Stimulated activated CD4-positive, alpha-beta T cell treated with anti-CD3 and anti-CD28 coated beads, Interleukin-2, amount 100 ng/mL, for 48 hours (primary cell): ENCODE data around the gene OTUB2.
A peak's percentile ranks its signal among the peaks of the same experiment; 100 is the strongest.

Source experiments
- DNase-seq, 2 donors: peaks; one replicate each; pipeline ENCODE4 v3.0.0-alpha.2; 2020

Gene OTUB2

DNA sequence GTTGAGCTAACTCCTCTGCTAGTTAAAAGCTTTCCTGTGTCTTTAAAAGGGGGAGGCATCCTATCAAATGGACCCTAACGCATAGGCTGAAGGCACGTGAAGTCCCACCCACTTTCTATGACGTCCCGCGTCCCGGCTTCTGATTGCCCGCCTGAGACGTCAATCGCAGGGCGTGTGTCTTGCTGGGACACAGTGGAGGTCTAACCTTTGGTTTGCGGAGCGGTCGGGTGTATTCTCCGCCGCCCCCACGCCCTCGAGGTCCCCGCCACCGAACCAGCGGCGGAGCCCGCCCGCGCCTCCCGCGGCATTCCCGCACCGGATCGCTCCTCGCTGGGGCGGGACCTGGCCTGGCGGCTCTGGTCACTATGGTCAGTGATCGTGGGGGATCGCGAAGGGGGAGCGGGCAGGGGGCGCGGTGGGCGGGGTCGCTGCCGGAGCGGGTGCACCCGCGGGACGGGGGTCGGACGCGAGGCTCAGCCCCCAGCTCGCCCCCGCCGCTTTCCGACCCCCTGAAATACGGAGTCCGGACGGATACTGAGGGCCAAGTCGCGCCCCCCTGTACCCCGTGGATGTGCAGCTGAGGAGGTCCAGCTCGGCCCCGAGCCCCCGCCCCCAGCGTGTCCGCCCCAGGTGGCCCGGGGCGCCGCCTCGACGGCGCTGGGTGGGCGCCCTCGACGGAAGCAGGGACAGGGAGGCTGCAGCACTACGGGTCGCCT is at the start of gene OTUB2:
Gene OTUB2, plus strand, starts transcription at position 168 of the 716 bp plus-strand sequence. Its CDS starts 198 bp downstream, at position 366.
- DNase-seq, result peak; percentile 95 to 96

DNA sequence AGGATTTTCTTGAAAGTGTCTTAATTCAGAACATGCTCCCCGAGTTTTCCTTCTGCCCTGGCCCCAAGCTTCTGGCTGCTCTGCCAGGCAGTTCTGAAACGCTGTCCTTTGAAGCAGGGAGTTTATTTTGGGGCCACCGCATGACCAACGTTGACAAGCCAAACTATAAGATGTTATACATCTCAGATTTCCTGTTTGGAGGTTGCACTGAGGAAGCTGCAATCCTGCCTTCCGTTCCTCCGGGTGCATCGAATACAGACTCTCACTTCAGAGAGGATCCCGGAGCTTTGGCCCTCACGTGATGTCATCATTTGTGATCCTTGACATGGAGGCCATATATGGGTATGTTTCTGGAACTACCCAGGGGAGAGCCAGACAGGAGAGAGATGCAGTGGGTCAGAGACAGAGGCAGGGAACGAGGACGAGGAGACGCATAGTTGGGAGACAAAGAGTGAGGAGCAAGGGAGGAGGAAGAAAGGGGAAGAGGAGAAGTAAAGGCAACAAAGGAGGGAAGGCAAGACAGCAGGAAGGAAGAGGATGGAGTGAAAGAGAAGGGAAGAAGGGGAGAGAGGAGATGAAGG is 49.6 kb upstream of the OTUB2 start, which contains the start of gene ASB2:
Gene ASB2, minus strand, starts transcription at position 94 of the 581 bp plus-strand sequence. CDS start 12,031 bp downstream, outside the sequence.
- DNase-seq, result no peak

DNA sequence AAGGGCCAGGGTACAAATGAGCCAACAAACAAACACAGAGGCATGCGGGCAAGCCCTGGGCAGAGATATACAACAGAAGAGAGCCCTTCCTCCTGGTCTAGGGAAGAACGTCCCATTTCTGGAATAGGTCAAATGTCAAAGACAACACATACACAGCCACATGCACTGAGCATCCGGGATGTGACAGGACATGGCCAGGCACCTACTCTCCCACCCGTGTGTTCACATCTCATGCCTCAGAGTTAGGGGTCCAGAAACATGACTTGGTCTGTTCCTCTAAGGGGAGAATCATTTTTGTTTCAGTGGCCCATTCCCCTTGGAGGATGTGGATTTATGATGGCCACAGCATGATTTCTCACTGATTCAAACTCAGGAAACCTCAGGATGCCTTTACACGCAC is 49.0 kb upstream of the OTUB2 start:
- no peak for DNase-seq

DNA sequence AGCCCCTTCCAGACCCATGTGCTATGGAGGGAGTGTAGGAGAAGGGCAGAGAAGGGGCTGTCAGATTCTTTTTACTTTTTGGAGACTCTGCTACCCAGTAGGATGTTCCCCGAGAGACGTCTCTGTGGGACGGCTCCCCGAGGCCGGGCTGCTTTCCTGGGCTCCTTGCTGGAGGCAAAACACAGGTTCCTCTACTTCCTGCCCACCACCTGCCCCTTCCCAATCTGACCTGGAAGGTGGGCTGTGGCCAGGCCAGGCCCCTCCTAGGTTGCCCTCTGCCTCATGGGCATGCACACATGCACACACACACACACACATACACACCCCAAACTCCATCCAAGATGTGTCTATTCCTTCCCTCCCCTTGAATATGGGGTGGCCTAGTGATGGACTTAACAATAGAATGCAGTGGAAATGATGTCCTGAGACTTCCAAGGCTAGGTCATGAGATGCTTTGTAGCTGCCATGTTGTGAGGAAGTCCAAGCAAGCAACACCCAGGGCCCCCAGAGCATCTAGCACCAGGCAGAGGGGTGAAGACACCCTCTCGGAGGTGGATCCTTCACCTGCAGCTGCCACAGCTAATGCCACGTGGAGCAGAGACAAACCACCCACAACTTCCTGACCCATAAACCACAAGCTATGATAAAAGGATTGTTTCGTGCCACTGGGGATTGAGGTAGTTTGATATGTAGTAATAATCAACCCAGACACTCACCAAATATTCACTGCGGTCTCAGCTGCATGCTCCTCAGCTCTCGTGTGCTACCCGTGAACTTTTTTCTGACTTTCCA is 48.2 kb upstream of the OTUB2 start:
- DNase-seq, result peak; percentile 61 to 63

DNA sequence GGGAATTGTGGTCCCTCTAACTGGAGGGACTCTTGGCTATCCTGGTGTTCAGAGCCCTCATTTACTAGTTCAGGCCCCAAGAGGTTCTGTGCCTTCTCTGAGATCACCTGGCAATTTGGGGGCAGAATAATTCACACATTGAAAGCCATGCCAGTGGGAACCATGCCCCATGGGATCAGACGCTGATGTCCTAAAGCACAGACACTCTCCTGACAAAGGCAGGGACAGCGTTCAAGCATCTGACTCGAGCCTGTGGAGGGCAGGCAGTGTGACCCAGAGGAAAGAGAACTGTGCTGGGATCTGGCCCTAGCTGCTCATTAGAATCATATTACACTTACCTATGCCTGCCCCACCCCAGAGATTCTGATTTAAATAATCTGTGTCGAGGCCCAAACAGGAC is 47.4 kb upstream of the OTUB2 start:
- DNase-seq, result no peak

DNA sequence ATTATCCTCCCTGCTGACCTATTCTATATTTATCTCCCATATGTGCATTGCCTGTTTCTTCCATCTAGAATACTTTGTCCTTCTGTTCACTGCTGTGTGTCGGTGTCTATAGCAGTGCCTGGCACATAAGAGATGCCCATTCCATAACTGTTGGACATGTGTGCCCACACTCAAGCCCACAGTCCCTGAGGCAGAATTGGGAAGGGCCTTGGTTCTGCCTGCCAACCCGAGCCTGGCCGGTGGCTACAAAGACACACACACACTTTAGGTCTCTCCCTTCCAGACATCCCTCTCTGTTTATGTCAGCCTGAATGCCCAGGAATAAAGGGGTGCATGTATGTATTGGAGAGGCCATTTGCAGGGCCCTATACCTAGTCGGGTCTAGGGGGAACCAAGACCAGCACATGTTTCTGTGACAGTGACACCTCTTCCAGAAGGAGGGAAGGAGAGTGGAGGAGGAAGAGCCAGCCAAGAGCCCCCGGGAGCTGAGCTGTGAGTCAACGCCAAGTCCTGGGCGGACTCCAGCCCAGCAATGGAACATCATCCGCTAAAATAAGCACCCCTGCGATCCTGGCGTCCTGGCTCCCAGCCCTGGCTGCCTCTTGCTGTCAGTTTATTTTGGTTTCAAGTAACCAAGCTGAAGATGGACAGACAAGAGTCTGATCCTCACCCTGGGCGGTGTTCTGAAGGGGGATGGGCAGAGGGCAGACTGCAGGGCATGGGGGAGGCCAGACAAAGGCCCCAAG is 45.5 kb upstream of the OTUB2 start:
- no peak for DNase-seq

DNA sequence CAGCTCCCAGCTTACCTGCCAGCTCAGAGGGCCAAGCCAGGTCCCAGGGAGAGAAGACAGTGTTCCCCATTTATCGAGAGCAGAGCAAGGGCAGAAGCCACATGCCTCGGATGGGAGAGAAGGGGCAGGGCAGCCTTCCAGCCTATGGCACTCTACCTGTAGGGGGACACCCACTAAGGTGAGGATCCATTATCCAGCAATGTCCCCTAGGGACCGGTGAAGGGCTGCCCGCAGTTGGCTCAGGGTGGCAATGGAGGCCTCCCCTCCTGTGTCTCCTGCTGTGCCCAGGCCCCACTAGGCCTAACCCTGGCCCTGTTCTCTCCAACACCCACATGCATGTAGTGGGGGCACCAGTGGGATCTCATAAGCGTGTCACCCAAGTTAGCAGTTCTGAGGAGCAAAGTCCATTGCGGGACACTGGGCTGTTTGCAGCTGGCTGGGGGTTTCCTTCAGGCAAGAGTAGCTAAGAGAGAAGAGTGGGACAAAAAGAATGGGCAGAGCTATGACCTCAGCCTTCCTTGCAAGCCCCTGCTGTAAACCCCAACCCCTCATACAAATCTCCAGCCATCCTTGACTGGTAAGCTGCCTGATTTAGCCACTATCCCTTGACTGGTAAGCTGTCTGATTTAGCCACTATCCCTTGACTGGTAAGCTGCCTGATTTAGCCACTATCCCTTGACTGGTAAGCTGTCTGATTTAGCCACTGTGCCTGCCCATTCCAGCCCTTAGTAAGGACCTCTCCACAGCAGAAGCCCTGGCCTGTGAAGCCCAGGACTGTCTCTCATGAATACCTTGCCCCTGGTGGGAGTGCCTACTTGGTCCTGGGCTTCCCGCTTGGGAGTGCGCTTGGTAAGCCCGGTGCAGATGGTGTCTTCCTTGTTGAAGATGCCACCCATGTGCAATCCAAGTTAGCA is 44.6 kb upstream of the OTUB2 start:
- DNase-seq, result no peak

DNA sequence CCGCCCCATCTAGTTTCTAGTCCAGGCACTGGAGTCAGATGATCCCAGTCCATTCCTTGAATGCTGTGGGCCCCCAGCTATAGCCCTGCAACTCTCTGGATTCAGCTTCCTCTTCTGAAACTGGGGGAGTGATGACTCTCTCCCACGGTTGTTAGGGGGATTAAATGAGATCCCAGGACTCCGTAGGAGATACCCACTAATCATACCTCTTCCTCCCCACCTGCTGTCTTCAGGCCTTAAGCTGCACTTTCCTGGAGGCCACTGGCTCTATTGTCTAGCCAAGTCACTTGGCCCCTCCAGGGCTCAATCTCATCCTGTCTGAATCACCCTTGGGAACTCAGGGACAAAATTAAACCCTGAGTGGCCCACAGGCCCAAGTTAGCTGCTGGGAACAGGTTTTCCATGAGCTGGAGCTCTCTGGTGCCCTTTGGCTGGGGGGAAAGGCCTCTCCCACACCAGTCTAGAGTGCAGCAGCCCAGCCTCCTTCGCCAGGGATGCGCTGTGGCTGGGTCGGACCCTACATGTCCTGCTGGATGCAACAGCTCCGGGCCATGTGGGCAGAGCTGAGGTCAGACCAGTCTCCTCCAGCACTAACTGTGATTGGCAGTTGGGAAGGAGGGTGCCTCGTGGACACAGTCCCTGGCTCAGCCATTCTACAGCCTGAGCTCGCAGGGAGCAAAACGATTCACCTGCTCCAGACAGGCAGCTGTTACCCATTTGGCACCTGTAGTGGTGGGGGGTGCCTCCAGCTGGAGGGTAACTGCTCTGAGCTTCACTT is 43.7 kb upstream of the OTUB2 start:
- DNase-seq, result no peak

DNA sequence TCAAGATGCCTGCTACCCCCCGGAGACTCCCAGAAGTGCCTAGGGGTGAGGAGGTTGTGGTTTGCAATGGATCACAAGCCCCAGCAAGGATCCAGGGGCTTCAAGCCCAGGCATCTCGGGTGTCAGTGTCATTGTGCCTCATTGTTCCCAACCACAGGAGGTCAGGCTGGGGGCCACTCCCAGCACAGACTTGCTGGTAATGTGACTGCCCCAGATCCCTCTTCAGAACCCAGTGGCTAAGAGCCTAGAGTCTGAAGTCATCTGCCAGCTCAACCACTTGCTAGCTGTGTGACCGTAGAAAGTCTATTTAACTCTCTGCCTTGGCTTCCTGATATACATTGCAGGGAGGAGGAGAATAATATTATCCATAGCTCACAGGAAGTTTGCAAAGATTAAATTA is 42.1 kb upstream of the OTUB2 start:
- no peak for DNase-seq

DNA sequence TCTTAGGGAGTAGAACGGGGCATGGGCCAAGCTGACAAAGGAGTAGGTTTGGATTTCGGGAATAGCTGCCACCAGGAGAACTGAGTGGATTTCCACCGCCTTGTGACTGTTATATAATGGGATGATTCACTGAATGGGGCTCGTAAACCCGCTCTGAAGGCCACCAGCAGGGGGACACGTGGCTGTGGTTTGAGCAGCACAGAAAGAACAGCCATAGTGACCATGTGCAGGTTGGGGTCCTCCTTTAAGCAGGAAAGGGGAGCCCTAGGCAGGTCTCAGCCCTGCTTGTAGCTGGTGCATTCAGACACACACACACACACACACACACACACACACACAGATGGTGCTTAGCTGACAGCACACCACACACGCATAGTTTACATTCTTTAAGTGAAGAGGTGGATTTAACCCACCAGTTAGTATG is 41.1 kb upstream of the OTUB2 start:
- DNase-seq, result no peak

DNA sequence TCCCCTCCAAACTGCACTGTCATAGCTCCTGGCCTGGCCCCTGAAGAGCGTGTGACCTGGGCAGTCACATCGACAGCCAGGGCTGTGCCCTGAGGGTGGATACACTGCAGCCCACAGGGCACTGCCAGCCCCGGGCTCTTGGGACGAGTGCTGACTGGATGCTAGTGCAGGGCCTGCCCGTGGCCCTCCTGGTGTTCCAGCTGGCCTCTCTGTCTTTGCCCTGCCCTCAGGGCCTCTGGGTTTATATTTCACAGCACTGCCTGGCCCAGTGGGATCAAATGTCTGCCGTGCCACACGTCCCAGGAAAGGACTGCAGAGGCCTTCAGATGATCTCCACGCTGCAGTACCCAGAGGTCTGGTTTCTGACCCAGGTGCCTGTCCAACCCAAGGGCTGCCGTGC is 39.2 kb upstream of the OTUB2 start:
- no peak for DNase-seq

DNA sequence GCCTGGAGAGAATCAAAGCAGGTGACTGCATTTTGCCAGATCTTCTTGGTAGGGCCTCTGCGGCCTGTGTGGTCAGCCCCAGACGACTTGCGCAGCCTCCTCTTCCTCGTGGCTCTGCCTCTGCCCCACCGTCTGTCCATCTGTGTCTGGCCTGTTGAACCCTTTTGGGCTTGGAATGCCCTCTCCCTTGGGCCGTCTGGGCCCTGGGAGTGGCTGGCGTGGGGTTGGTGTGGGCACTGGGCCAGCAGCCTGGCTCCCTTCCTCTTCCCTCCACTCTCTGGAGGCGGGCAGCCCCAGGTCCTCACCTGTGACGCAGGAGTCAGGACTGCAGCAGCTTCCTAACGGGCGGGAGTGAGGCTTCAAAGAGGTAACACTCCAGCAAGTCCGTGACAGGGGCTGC is 38.8 kb upstream of the OTUB2 start:
- DNase-seq, result no peak

DNA sequence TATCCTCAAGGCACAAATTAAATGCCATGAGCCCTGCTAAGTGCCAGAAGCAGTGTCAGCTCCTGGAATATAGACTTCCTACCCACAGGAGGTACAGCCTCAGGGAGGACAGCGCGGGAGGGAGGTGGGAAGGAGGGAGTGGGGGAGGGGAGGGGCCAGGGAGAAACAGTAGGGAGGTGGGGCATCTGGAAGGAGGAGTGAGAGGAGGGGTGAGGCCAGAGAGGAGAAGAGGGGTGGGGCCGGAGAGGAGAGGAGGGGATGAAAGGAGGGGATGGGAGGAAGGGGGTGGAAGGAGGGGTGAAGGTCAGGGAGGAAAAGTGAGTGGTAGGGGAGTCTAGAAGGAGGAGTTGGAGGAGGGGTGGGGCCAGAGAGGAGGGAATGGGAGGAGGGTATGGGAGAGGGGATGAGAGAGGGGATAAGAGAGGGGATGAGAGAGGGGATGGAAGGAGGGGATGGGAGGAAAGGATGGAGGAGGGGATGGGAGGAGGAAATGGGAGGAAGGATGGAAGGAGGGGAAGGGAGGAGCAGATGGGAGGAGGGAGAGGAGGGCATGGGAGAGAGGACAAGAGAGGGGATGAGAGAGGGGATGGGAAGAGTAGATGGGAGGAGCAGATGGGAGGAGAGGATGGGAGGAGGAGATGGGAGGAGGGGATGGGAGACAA is 38.2 kb upstream of the OTUB2 start:
- no peak for DNase-seq

DNA sequence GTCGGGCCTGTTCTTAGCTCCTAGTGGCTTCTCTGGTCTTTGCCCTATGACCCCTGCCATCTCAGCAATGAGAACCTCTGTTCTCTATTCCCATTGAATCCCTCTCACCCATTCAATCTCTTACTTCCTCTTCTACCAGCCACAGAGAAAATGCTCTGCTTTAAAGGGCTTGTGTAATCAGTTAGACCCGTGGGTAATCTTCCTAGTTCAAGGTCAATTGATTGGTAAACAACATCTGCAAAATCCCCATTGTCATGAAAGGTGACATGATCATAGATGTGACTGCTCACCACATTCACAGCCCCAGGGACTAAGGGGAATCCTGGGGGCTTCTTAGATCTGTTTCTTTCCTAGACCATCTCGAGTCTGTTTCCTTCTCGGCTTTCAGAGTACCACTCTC is 36.2 kb upstream of the OTUB2 start:
- DNase-seq, result no peak

DNA sequence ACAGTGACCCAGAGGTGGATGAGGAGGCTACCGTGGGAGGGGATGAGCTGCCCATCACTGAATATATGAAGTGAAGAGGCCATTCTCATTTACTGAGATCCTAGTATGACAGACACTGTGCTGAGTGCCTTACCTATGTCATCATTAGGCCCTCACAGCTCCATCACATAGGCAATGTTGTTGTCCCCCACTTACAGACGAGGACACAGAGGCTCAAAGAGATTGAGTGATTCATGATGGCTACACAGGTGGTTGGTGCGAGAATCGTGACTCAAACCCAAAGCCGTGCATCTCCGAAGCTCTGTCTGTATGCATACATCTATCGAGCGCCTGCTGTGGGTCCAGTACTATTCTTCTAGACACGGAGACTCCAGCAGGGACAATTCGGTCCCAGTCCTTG is 34.9 kb upstream of the OTUB2 start:
- no peak for DNase-seq

DNA sequence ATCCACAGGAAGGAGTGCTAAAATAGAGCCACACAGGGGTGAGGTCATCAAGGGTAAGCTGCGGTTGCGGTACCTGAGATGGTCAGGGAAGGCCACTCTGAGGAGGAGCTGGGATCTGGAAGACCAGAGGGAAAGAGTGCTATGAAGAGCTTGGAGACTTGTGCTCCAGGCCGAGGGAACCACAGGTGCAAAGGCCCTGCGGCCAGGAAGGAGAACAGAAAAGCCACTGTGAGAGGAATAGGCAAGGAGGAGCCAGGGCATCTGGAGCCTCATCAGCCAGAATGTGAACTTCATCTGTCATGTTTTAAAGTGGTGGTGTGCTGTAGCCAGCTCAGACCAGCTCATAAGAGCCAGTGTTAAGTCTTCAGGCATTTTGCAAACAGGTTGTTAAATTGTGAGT is 34.5 kb upstream of the OTUB2 start:
- no peak for DNase-seq

DNA sequence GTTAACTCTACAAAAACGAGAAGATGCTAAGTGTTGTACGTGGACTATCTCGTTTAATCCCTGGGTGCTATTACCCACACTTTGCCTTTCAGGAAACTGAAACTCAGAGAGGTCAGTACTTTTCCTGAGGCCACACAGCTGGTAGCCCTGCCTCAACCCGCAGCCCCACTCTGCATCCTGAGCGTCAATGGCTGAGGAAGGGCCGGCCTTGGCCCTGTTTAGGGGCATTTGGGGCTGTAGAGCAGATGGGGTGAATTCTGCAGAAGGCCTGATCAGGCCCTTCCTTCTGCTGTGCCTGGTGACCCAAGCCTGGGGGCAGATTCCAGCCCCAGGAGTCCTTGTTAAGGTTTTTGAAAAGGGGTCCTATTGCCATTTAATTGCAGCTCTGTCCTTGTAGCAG is 32.8 kb upstream of the OTUB2 start:
- DNase-seq, result no peak

DNA sequence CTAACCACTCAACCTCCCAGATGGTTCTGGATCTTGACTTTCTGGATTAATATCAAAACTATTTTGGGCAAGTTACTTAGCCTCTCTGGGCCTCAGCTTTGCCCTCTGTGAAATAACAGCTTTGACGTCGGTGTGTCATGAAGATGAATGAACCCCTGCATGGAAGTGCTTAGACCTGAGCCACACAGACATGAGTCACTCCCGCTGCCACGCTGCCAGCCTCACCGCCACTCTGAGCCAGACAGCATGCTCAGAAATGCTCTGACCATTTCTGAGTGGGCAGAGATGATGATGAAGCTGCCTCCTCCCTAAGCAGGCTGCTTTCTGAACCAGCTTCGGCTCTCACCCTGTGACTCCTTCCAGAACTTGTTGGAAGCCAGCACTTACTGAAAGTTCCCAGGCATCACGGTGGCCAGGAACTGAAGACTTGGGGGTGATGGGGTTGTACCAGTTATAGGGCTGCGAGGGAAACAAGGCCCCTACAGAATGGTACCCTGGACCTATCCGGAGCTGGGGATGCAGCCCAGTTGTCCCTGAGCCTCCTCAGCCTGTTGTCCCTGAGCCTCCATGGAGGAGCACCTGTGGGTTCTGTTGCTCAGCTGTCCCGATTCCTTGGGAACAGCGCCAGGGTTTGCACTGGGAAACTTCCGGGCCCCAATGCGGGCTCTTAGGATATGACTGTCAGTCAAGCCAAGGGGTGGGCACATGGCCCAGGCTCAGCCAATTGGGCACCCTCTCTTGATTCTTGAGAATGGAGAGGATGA is 31.0 kb upstream of the OTUB2 start:
- DNase-seq, result peak in 1 of 2 donors; percentile 48

DNA sequence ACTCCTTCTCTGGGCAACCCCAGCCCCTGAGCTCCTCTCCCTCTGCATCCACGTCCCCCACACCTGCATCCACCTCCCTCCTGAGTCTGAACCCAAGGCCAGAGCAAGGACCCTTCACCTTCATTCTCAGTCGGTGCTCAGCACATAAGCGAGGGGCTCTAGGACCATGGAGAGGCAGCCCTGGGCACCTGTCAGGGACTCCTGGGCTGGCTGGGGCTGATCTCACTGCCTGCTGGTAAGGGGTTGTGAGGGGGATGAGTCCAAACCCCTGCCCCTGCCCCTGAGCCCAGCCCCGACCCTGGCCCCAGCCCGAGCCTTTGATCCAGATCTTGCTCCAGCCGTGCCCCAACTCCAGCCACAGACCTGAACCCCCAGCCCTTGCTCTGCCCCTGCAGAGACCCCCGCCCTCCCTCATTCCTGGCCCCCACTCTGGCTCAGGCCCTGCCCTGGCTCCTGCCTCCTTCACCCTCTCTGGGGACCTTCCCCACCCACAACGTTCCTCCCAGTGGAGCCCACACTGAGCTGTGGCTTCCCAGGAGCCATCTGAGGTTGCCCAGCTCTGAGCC is 29.9 kb upstream of the OTUB2 start:
- DNase-seq, result no peak

DNA sequence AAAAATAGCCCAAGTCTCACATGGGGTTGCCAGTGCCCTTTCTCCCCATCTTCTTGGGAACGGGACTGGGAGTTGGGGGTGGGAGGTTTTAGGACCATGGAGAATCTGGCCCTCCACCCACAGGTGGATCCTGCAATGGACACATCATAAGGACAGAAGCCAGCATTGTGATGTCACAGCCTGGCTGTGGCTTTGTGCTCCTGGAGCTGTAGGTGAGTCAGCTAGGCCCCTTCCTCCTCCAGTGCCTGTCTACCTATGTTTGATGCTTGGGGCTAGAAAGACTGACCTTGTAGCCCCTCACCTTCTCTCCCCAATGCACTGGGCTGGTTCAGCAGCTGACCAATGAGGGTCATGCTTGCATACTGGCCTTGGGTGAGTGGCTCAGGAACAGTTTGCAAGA is 29.1 kb upstream of the OTUB2 start, which contains the start of gene CCDC197:
Gene CCDC197, plus strand, starts transcription at position 220 of the 400 bp plus-strand sequence. CDS start 831 bp downstream, outside the sequence.
- DNase-seq, result no peak
